ENCODE measurements around the gene CHMP5. TPM values are rescaled to one million over a fixed set of nuclear protein-coding genes. Genes with fewer than 3 reads are reported as not detected.

Gene CHMP5
- total RNA-seq, 1 experiment from 2014 or later: 61.8 TPM

- Histone ChIP-seq H3K27me3 (ENCODE audit: insufficient read depth, low read length) (no peaks in the 10 kb centered on the region), H4K20me1 (ENCODE audit: insufficient read depth) (no peaks in the 10 kb centered on the region), H3K4me3 (replicated peaks in 1 of 2; ENCODE audit: low read depth in 1 of 2, low read length in 2 of 2) (no peak overlapping the region), H3K4me2 (ENCODE audit: low read length) (no peak overlapping the region), H2AFZ (ENCODE audit: low read depth, low read length, poor library complexity, severe bottlenecking) (no peak overlapping the region), H3K4me1 (ENCODE audit: control insufficient read depth in 1 of 2, insufficient read depth in 2 of 2, low read length in 2 of 2) (no peaks in the 10 kb centered on the region), H3K9me3 (ENCODE audit: control insufficient read depth in 1 of 2, insufficient read depth in 1 of 2, low read depth in 1 of 2, low read length in 2 of 2) (no peaks in the 10 kb centered on the region), H3K9ac (ENCODE audit: low read length) (no peak overlapping the region), H3K36me3 (ENCODE audit: control insufficient read depth in 1 of 2, insufficient read depth in 2 of 2, low read length in 2 of 2) (peaks cover 10 to 11% of the 10 kb centered on the region in 2 experiments; a peak in 3 of 4 replicates), H3K9me2 (ENCODE audit: insufficient read depth) (no peaks in the 10 kb centered on the region), H3K79me2 (ENCODE audit: insufficient read depth, low read length) (no peaks in the 10 kb centered on the region), H3K27ac (ENCODE audit: low read depth, low read length) (no peak overlapping the region)
- ChIA-PET POLR2A (no interaction called here), RAD21 (ENCODE audit: low non-redundant PET in 1 of 2, low total read pairs in 2 of 2, uncharacterized antibody in 2 of 2, unreplicated experiment in 2 of 2) (no interaction called here), CTCF (no interaction called here)
- no TSS peak for BruUV-seq (replicated peaks)
- intact Hi-C loops (cut with micrococcal nuclease): no loop called here
- ATAC-seq (no peak), DNase-seq (ENCODE audit: low read depth, low spot score) (no peak)
- TF ChIP-seq POLR2AphosphoS5 (IDR thresholded peaks at IDR 0.05; ENCODE audit: low read depth, low read length): no peak
- TF ChIP-seq EGR1 (IDR thresholded peaks at IDR 0.05; ENCODE audit: low read depth): no peak
- no peak for TF ChIP-seq RAD21 (IDR thresholded peaks at IDR 0.05; ENCODE audit: low read depth)
- TF ChIP-seq YY1 (IDR thresholded peaks at IDR 0.05; ENCODE audit: extremely low read depth, insufficient replicate concordance, low read depth, low read length): no peak
- TF ChIP-seq TCF7L2 (IDR thresholded peaks at IDR 0.05; ENCODE audit: borderline replicate concordance, extremely low read depth, insufficient read depth, insufficient read length): no peak
- TF ChIP-seq EZH2phosphoT487 (IDR thresholded peaks at IDR 0.05; ENCODE audit: borderline replicate concordance): no peak
- no peak for TF ChIP-seq SP1 (IDR thresholded peaks at IDR 0.05; ENCODE audit: low read depth)
- no peak for TF ChIP-seq MAX (IDR thresholded peaks at IDR 0.05)
- no peak for TF ChIP-seq REST (IDR thresholded peaks at IDR 0.05; ENCODE audit: low read depth)
Measured at GRCh38 chr9:33248606-33249005, 16.2 kb upstream of the CHMP5 start.

Measured in HCT116 (cell line).